SJSA1 (cell line): ENCODE data around the gene APC2. TPM values are rescaled to one million over a fixed set of nuclear protein-coding genes. Genes with fewer than 3 reads are reported as not detected.
"Not testable (repeated sequence)": the region's sequence is repeated elsewhere in the genome, so short reads cannot be mapped to it uniquely, and the experiment has no call there.

Source experiments
- DNase-seq, 2 experiments: peaks; one replicate each; pipeline ENCODE4 v3.0.0-alpha.2; 2015 to 2020; ENCODE audit warnings: low spot score in 2 of 2, low read depth in 1 of 2
- H3K27ac ChIP-seq: fragments of 250-450 bp; sonication (Bioruptor Pico); 2 replicates; pipeline ENCODE4 v1.5.1; 2020; ENCODE audit warnings: mild to moderate bottlenecking, moderate library complexity
- H3K27me3 ChIP-seq: fragments of 250-450 bp; sonication (Bioruptor Pico); replicated peaks from 2 replicates; pipeline ENCODE4 v1.5.1; 2020; ENCODE audit warnings: mild to moderate bottlenecking, moderate library complexity
- H3K36me3 ChIP-seq: fragments of 250-450 bp; sonication (Bioruptor Pico); 2 replicates; pipeline ENCODE4 v1.5.1; 2020; ENCODE audit warnings: mild to moderate bottlenecking
- H3K4me1 ChIP-seq: fragments of 250-450 bp; sonication (Bioruptor Pico); replicated peaks from 2 replicates; pipeline ENCODE4 v1.6.1; 2021; ENCODE audit warnings: mild to moderate bottlenecking
- H3K4me3 ChIP-seq: fragments of 250-450 bp; sonication (Bioruptor Pico); 2 replicates; pipeline ENCODE4 v1.5.1; 2020; ENCODE audit warnings: mild to moderate bottlenecking
- H3K9me3 ChIP-seq: fragments of 250-450 bp; sonication (Bioruptor Pico); replicated peaks from 2 replicates; pipeline ENCODE4 v1.5.1; 2020; ENCODE audit warnings: mild to moderate bottlenecking
- total RNA-seq: library from RNA; depleted of rRNA; stranded (reverse); fragments of >200 nt; shearing (Covaris generic); gene quantifications from 2 replicates; pipeline ENCODE4 v1.2.3, GENCODE V29; 2014; rRNA removed

Gene APC2
- total RNA-seq, 1 experiment from 2014 or later: not detected

DNA sequence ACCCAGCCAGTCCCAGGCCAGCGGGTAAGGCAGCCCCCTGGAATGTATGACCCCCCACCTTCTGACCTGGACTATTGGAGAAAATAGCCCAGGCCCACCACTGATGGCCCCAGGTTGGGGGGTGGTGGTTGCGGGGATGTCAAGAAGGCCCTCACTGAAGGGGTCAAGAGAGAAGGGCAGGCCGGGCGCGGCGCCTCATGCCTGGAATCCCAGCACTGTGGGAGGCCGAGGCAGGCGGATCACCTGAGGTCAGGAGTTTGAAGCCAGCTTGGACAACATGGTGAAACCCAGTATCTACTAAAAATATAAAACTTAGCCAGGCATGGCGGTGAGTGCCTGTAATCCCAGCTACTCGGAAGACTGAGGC, 64.4 kb downstream of the APC2 start:
- no peaks in the 10 kb centered on the region for H3K36me3 ChIP-seq
- H3K27me3 ChIP-seq: no peaks in the 10 kb centered on the region; the same call in none of the 2 replicates
- no peak for DNase-seq
- peaks cover 2% of the 10 kb centered on the region; the same call in 1 of the 2 replicates for H3K9me3 ChIP-seq
- no peak overlapping the region for H3K4me3 ChIP-seq
- H3K4me1 ChIP-seq: peaks cover 17% of the 10 kb centered on the region
- no peak overlapping the region for H3K27ac ChIP-seq

GRCh38 chr19:1514986-1515721, 65.2 kb downstream of the APC2 start:
- Histone ChIP-seq H3K27me3 (no peaks in the 10 kb centered on the region; the same call in none of the 2 replicates), H3K9me3 (peaks cover 2% of the 10 kb centered on the region; the same call in 1 of the 2 replicates), H3K4me1 (peaks cover 17% of the 10 kb centered on the region), H3K27ac (no peak overlapping the region), H3K36me3 (no peaks in the 10 kb centered on the region), H3K4me3 (no peak overlapping the region)
- no peak for DNase-seq

- Histone ChIP-seq H3K27ac (no peak overlapping the region), H3K36me3 (no peaks in the 10 kb centered on the region), H3K4me1 (peaks cover 17% of the 10 kb centered on the region), H3K9me3 (peaks cover 2% of the 10 kb centered on the region; the same call in 1 of the 2 replicates), H3K4me3 (no peak overlapping the region), H3K27me3 (peaks cover 2% of the 10 kb centered on the region)
- DNase-seq: no peak
These were observed 66.5 kb downstream of the APC2 start for GRCh38 chr19:1516395-1516753.

DNA sequence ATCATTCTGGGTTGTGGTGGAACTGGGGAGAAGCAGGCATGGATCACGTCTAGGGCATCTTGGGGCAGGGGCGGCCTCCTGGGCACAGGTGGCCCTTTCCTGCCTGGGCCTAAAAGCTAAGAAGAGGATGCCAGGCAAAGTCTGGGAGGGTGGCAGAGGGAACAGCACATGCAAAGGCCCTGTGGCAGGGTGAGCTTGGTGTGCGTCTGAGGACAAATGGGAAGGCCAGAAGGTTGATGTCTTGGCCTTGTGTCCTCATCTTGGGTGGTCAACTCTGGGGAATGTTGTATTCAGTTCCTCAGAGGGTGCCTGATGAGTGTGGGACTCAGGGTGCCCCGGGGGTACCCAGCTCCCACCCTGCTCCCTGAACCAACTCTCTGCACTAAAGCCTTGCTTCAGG, 68.5 kb downstream of the APC2 start:
- no peak overlapping the region for H3K27ac ChIP-seq
- H3K4me3 ChIP-seq: no peak overlapping the region
- DNase-seq: no peak
- peaks cover 19% of the 10 kb centered on the region for H3K27me3 ChIP-seq
- 0 out of 2 replicates have a peak, but pooled peaks cover 2% of the 10 kb centered on the region for H3K9me3 ChIP-seq
- no peaks in the 10 kb centered on the region for H3K36me3 ChIP-seq
- peaks cover 7% of the 10 kb centered on the region for H3K4me1 ChIP-seq

DNA sequence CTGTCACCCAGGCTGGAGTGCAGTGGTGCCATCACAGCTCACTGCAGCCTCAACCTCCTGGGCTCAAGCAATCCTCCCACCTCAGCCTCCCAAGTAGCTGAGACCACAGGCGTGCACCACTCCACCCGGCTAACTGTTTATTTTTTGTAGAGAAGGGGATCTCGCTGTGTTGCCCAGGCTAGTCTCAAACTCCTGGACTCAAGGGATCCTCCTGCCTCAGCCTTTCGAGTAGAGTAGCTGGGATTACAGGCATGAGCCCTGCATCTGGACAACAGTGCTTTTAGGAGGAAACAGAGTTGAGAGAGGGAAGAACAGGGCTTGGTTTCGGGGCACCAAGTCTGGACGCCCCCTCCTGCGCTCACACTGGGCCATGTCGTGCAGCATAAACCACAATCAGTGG, 69.9 kb downstream of the APC2 start:
- H3K4me3 ChIP-seq, H3K36me3 ChIP-seq, H3K9me3 ChIP-seq, DNase-seq, H3K4me1 ChIP-seq, H3K27ac ChIP-seq: not testable (repeated sequence)
- peaks cover 30% of the 10 kb centered on the region for H3K27me3 ChIP-seq

- Histone ChIP-seq H3K27ac (no peak overlapping the region), H3K4me3 (no peak overlapping the region), H3K36me3 (no peaks in the 10 kb centered on the region), H3K27me3 (peaks cover 35% of the 10 kb centered on the region), H3K4me1 (no peaks in the 10 kb centered on the region), H3K9me3 (0 out of 2 replicates have a peak, but pooled peaks cover 2% of the 10 kb centered on the region)
- DNase-seq: no peak
These were observed 70.4 kb downstream of the APC2 start for GRCh38 chr19:1520203-1520780.

- no peak overlapping the region for H3K4me3 ChIP-seq
- no peaks in the 10 kb centered on the region for H3K9me3 ChIP-seq
- peaks cover 43% of the 10 kb centered on the region for H3K27me3 ChIP-seq
- DNase-seq: no peak
- H3K27ac ChIP-seq: no peak overlapping the region
- H3K36me3 ChIP-seq: no peaks in the 10 kb centered on the region
- H3K4me1 ChIP-seq: no peaks in the 10 kb centered on the region
These were observed 71.7 kb downstream of the APC2 start for GRCh38 chr19:1521636-1522035.

GRCh38 chr19:1522061-1522460, 72.1 kb downstream of the APC2 start:
- no peak for DNase-seq

DNA sequence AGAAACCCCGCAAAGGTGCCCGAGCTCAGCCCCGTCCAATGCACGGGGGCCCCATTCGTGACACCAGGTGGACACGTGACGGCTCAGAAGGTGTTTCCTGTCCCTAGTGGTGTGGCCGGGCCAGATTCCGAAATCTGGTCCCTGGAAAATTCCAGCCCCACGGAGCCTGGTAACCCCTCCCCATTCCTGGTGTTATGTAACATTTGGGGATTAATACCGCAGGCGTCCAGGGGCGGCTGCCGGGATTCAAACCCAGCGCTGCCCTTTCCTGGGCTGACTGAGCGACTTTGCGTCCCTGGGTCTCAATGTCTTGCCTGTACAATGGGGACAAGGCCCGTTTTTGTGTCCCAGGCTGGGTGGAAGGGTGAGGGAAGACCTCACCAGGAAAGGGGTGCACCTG, 72.9 kb downstream of the APC2 start:
- no peaks in the 10 kb centered on the region for H3K9me3 ChIP-seq
- H3K4me3 ChIP-seq: no peak overlapping the region
- no peaks in the 10 kb centered on the region for H3K4me1 ChIP-seq
- no peak overlapping the region for H3K27ac ChIP-seq
- no peaks in the 10 kb centered on the region for H3K36me3 ChIP-seq
- H3K27me3 ChIP-seq: peaks cover 43% of the 10 kb centered on the region
- no peak for DNase-seq

More at GRCh38 chr19:1522061-1522460, 72.1 kb downstream of the APC2 start:
- peaks cover 43% of the 10 kb centered on the region for H3K27me3 ChIP-seq
- no peaks in the 10 kb centered on the region for H3K36me3 ChIP-seq
- no peaks in the 10 kb centered on the region for H3K9me3 ChIP-seq
- no peaks in the 10 kb centered on the region for H3K4me1 ChIP-seq
- no peak overlapping the region for H3K27ac ChIP-seq
- no peak overlapping the region for H3K4me3 ChIP-seq

Other genes with a start within 250 kb of the APC2 start
- gene STK11, start 244.3 kb upstream of the APC2 start, total RNA-seq: 61.6 and 70.1 TPM in 2 replicates
- gene CBARP, start 212.1 kb upstream of the APC2 start, total RNA-seq: 0.50 and 1.6 TPM in 2 replicates
- 42.4 and 68.8 TPM in 2 replicates for gene ATP5F1D, start 208.4 kb upstream of the APC2 start, total RNA-seq
- 3.7 and 7.2 TPM in 2 replicates for gene MIDN, start 201.5 kb upstream of the APC2 start, total RNA-seq
- 314 and 318 TPM in 2 replicates for gene CIRBP, start 180.8 kb upstream of the APC2 start, total RNA-seq
- 32.2 and 40.6 TPM in 2 replicates for gene FAM174C, start 174.6 kb upstream of the APC2 start, total RNA-seq
- not detected in 2 replicates for gene EFNA2, start 164.2 kb upstream of the APC2 start, total RNA-seq
- gene NDUFS7, start 66.2 kb upstream of the APC2 start, total RNA-seq: 83.4 and 112 TPM in 2 replicates
- gene GAMT, start 48.6 kb upstream of the APC2 start, total RNA-seq: 28.6 and 35.8 TPM in 2 replicates
- gene DAZAP1, start 42.5 kb upstream of the APC2 start, total RNA-seq: 92.9 and 131 TPM in 2 replicates
- 1,442 and 2,183 TPM in 2 replicates for gene RPS15, start 11.7 kb upstream of the APC2 start, total RNA-seq
- gene C19orf25, start 29.1 kb downstream of the APC2 start, total RNA-seq: 29.3 and 34.2 TPM in 2 replicates
- 0.34 TPM in 1 of 2 replicates, not detected in the other for gene PCSK4, start 40.2 kb downstream of the APC2 start, total RNA-seq
- 0.92 TPM in 1 of 2 replicates, not detected in the other for gene REEP6, start 41.1 kb downstream of the APC2 start, total RNA-seq
- gene ADAMTSL5, start 62.9 kb downstream of the APC2 start, total RNA-seq: 2.6 and 4.0 TPM in 2 replicates
- gene PLK5, start 74.0 kb downstream of the APC2 start, total RNA-seq: not detected in 2 replicates
- gene MEX3D, start 118.2 kb downstream of the APC2 start, total RNA-seq: 109 and 116 TPM in 2 replicates
- 128 and 130 TPM in 2 replicates for gene MBD3, start 142.7 kb downstream of the APC2 start, total RNA-seq
- gene UQCR11, start 155.3 kb downstream of the APC2 start, total RNA-seq: 60.1 and 83.4 TPM in 2 replicates
- 128 and 245 TPM in 2 replicates for gene TCF3, start 202.5 kb downstream of the APC2 start, total RNA-seq